Neural progenitor cell (in vitro differentiated cells): ENCODE results near the gene CERS4.

Experiments used
- CTCF ChIP-seq: fragments of 200-600 bp; sonication (generic); IDR thresholded peaks from 2 replicates; pipeline ENCODE4 v1.5.1; 2017; ENCODE audit warnings: antibody characterized with exemption, mild to moderate bottlenecking
- EZH2 ChIP-seq: fragments of 200-600 bp; sonication (generic); IDR thresholded peaks from 2 replicates; pipeline ENCODE4 v1.6.1; 2017; ENCODE audit warnings: antibody characterized with exemption, mild to moderate bottlenecking, moderate library complexity

- TF ChIP-seq EZH2, result no peak
- no peak for TF ChIP-seq CTCF
Observed at GRCh38 chr19:8174706-8175105, 34.5 kb upstream of the CERS4 start.
